Neural cell (in vitro differentiated cells): ENCODE measurements around the gene PCED1B. TPM values are rescaled to one million over a fixed set of nuclear protein-coding genes. Genes with fewer than 3 reads are reported as not detected.

ENCODE experiments used
- H2AFZ ChIP-seq: fragments of 200-600, 300-800 bp; sonication (generic), shearing (Covaris generic); 2 replicates; pipeline ENCODE4 v1.6.0; 2014; ENCODE audit warnings: low read depth, mild to moderate bottlenecking, antibody characterized with exemption, low read length, moderate library complexity
- H3F3A ChIP-seq: fragments of 200-600 bp; shearing (Covaris generic); 2 replicates; pipeline ENCODE4 v1.6.1; 2016; ENCODE audit warnings: mild to moderate bottlenecking, moderate library complexity, mixed read lengths, antibody characterized with exemption, low read length; ENCODE audit not compliant: insufficient read depth, poor library complexity, severe bottlenecking
- H3K27ac ChIP-seq: fragments of 200-600, 300-800 bp; sonication (generic), shearing (Covaris generic); 2 replicates; pipeline ENCODE4 v1.5.1; 2014; ENCODE audit warnings: mild to moderate bottlenecking, low read length, moderate library complexity
- H3K27me3 ChIP-seq: fragments of 300-800, 200-600 bp; sonication (generic), shearing (Covaris generic); 2 replicates; pipeline ENCODE4 v1.6.0; 2014; ENCODE audit warnings: mild to moderate bottlenecking, low read depth, low read length, moderate library complexity; ENCODE audit not compliant: insufficient read depth
- H3K36me3 ChIP-seq: fragments of 300-800, 200-600 bp; sonication (generic), shearing (Covaris generic); 2 replicates; pipeline ENCODE4 v1.5.1; 2014; ENCODE audit warnings: mild to moderate bottlenecking, antibody characterized with exemption, low read length, moderate library complexity; ENCODE audit not compliant: insufficient read depth
- H3K4me2 ChIP-seq: fragments of 300-800, 200-600 bp; sonication (generic), shearing (Covaris generic); 2 replicates; pipeline ENCODE4 v1.6.0; 2014; ENCODE audit warnings: mild to moderate bottlenecking, low read length
- H3K4me3 ChIP-seq: fragments of 300-800, 200-600 bp; sonication (generic), shearing (Covaris generic); 2 replicates; pipeline ENCODE4 v1.5.1; 2014; ENCODE audit warnings: mild to moderate bottlenecking, low read length, moderate library complexity
- H3K79me2 ChIP-seq: fragments of 200-600 bp; shearing (Covaris generic); replicated peaks from 2 replicates; pipeline ENCODE4 v1.6.0; 2014; ENCODE audit warnings: mild to moderate bottlenecking, low read length, moderate library complexity; ENCODE audit not compliant: insufficient read depth
- H3K9ac ChIP-seq: fragments of 300-800, 200-600 bp; sonication (generic), shearing (Covaris generic); 2 replicates; pipeline ENCODE4 v1.6.1; 2016; ENCODE audit warnings: mild to moderate bottlenecking, low read length, mixed read lengths
- H3K9me2 ChIP-seq: fragments of 200-600 bp; shearing (Covaris generic); 2 replicates; pipeline ENCODE4 v1.6.1; 2016; ENCODE audit warnings: mild to moderate bottlenecking, low read length, mixed read lengths; ENCODE audit not compliant: insufficient read depth
- H3K9me3 ChIP-seq: fragments of 200-600, 300-800 bp; sonication (generic), shearing (Covaris generic); 2 replicates; pipeline ENCODE4 v1.6.1; 2016; ENCODE audit warnings: mild to moderate bottlenecking, mixed run types, low read length, moderate library complexity, mixed read lengths
- H4K20me1 ChIP-seq: fragments of 200-600 bp; shearing (Covaris generic); 2 replicates; pipeline ENCODE4 v1.6.1; 2016; ENCODE audit warnings: mild to moderate bottlenecking, mixed run types; ENCODE audit not compliant: insufficient read depth
- CTCF ChIP-seq: fragments of 450-650 bp; IDR thresholded peaks from 2 replicates; pipeline ENCODE4 v1.5.1; 2014; ENCODE audit warnings: antibody characterized with exemption, mild to moderate bottlenecking, moderate library complexity; ENCODE audit not compliant: poor library complexity, severe bottlenecking
- EP300 ChIP-seq: fragments of 450-650 bp; conservative IDR thresholded peaks from 2 replicates; pipeline ENCODE4 v1.6.1; 2014; ENCODE audit warnings: antibody characterized with exemption, mild to moderate bottlenecking, moderate library complexity; ENCODE audit not compliant: poor library complexity, severe bottlenecking
- EZH2 ChIP-seq: fragments of 200-600, 300-800 bp; shearing (Covaris generic), sonication (generic); IDR thresholded peaks from 2 replicates; pipeline ENCODE4 v1.6.1; 2014; ENCODE audit warnings: antibody characterized with exemption, low read length, borderline replicate concordance, mild to moderate bottlenecking; ENCODE audit not compliant: insufficient read depth, poor library complexity, severe bottlenecking
- MXI1 ChIP-seq: fragments of 450-650 bp; conservative IDR thresholded peaks from 2 replicates; pipeline ENCODE4 v1.6.1; 2014; ENCODE audit warnings: antibody characterized with exemption, mild to moderate bottlenecking; ENCODE audit not compliant: poor library complexity, severe bottlenecking
- POLR2AphosphoS5 ChIP-seq: IDR thresholded peaks from 2 replicates; pipeline ENCODE4 v1.6.1; 2012
- RAD21 ChIP-seq: fragments of 450-650 bp; conservative IDR thresholded peaks from 2 replicates; pipeline ENCODE4 v1.6.1; 2014; ENCODE audit warnings: antibody characterized with exemption, mild to moderate bottlenecking, moderate library complexity
- SMC3 ChIP-seq: fragments of 450-650 bp; conservative IDR thresholded peaks from 2 replicates; pipeline ENCODE4 v1.6.1; 2014; ENCODE audit warnings: antibody characterized with exemption, mild to moderate bottlenecking, moderate library complexity; ENCODE audit not compliant: poor library complexity
- TAF1 ChIP-seq: IDR thresholded peaks from 2 replicates; pipeline ENCODE4 v1.6.1; 2012; ENCODE audit warnings: low read depth
- polyA plus RNA-seq: library from polyadenylated mRNA; depleted of rRNA; stranded (reverse); fragments of >200 nt; gene quantifications from 2 replicates; pipeline ENCODE4 v1.2.3, GENCODE V29; 2014
- TF ChIP-seq, protein P1 (sequence below): IDR thresholded peaks from 2 replicates; pipeline ENCODE4 v1.6.1; 2012; ENCODE audit warnings: borderline replicate concordance

Gene PCED1B
- polyA plus RNA-seq, 1 donor from 2014 or later, result not detected

DNA sequence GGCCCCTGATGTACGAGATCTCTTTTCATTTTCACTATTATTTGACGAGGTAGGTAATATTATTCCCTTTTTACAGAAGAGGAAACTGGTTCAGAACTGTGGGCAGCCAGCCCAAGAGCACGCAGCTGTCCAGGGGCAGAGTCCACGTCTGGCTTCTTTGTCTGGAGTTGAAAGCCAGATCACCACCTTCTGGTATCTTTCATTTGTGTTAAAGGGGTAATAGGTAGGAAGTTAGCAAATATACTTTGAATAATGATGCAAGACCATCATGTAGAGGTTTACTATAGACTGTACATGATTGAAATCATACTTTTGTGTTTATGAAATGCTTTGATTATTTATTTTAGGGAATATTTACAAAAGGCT is 144.4 kb downstream of the PCED1B start:
- no peaks in the 10 kb centered on the region for H3K27me3 ChIP-seq
- no peak overlapping the region for H2AFZ ChIP-seq
- no peaks in the 10 kb centered on the region for H3F3A ChIP-seq
- H3K27ac ChIP-seq, result no peak overlapping the region
- no peak overlapping the region for H3K9ac ChIP-seq
- H3K4me3 ChIP-seq, result no peak overlapping the region
- no peaks in the 10 kb centered on the region for H3K79me2 ChIP-seq
- H4K20me1 ChIP-seq, result no peaks in the 10 kb centered on the region
- TF ChIP-seq POLR2AphosphoS5 (no peak), EZH2 (no peak), RAD21 (no peak), CTCF (no peak), SMC3 (no peak), EP300 (no peak), TAF1 (no peak), MXI1 (no peak)
- TF ChIP-seq, protein P1, sequence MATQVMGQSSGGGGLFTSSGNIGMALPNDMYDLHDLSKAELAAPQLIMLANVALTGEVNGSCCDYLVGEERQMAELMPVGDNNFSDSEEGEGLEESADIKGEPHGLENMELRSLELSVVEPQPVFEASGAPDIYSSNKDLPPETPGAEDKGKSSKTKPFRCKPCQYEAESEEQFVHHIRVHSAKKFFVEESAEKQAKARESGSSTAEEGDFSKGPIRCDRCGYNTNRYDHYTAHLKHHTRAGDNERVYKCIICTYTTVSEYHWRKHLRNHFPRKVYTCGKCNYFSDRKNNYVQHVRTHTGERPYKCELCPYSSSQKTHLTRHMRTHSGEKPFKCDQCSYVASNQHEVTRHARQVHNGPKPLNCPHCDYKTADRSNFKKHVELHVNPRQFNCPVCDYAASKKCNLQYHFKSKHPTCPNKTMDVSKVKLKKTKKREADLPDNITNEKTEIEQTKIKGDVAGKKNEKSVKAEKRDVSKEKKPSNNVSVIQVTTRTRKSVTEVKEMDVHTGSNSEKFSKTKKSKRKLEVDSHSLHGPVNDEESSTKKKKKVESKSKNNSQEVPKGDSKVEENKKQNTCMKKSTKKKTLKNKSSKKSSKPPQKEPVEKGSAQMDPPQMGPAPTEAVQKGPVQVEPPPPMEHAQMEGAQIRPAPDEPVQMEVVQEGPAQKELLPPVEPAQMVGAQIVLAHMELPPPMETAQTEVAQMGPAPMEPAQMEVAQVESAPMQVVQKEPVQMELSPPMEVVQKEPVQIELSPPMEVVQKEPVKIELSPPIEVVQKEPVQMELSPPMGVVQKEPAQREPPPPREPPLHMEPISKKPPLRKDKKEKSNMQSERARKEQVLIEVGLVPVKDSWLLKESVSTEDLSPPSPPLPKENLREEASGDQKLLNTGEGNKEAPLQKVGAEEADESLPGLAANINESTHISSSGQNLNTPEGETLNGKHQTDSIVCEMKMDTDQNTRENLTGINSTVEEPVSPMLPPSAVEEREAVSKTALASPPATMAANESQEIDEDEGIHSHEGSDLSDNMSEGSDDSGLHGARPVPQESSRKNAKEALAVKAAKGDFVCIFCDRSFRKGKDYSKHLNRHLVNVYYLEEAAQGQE, result no peak
- no peaks in the 10 kb centered on the region for H3K9me3 ChIP-seq
- H3K36me3 ChIP-seq, result no peaks in the 10 kb centered on the region
- H3K4me2 ChIP-seq, result no peak overlapping the region
- no peaks in the 10 kb centered on the region for H3K9me2 ChIP-seq

DNA sequence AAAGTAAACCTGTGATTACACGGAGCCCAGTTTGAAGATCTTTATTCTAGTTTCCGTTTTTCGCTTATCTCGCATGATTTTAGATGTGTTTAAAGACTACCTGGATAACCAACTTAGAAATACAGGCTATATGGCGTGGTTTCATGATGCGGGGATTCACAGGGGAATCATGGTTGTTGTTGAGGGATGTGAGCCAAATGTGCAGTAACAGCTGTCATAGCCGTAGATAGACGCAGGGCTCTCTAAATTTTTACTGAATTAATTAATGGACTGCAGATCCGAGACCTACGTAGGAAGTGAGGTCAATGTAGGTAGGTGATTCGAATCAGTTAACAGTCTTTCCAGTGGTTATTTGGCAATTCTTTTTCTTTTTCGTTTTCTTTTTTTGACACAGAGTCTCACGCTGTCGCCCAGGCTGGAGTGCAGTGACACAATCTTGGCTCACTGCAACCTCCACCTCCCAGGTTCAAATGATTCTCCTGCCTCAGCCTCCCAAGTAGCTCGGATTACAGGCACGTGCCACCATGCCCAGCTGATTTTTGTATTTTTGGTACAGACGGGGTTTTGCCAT is 145.2 kb downstream of the PCED1B start:
- H2AFZ ChIP-seq, result no peak overlapping the region
- no peaks in the 10 kb centered on the region for H3K27me3 ChIP-seq
- H3K4me3 ChIP-seq, result no peak overlapping the region
- H3K4me2 ChIP-seq, result no peak overlapping the region
- H3K79me2 ChIP-seq, result no peaks in the 10 kb centered on the region
- H3K27ac ChIP-seq, result no peak overlapping the region
- no peaks in the 10 kb centered on the region for H4K20me1 ChIP-seq
- TF ChIP-seq, protein P1, result no peak
- TF ChIP-seq TAF1, result no peak
- TF ChIP-seq CTCF, result no peak
- TF ChIP-seq RAD21, result no peak
- TF ChIP-seq MXI1, result no peak
- TF ChIP-seq EZH2, result no peak
- no peak for TF ChIP-seq EP300
- no peak for TF ChIP-seq SMC3
- TF ChIP-seq POLR2AphosphoS5, result no peak
- no peaks in the 10 kb centered on the region for H3F3A ChIP-seq
- H3K36me3 ChIP-seq, result no peaks in the 10 kb centered on the region
- H3K9me2 ChIP-seq, result no peaks in the 10 kb centered on the region
- no peak overlapping the region for H3K9ac ChIP-seq
- H3K9me3 ChIP-seq, result no peaks in the 10 kb centered on the region
